Activated gamma-delta T cell treated with anti-CD3 and anti-CD28 coated beads, Interleukin-2, amount 50 U/mL, for 16 hours (primary cell): ENCODE data around the gene ECEL1.
"Not testable (repeated sequence)": the region's sequence is repeated elsewhere in the genome, so short reads cannot be mapped to it uniquely, and the experiment has no call there.

ENCODE experiments used
- DNase-seq: peaks from one replicate; pipeline ENCODE4 v3.0.0-alpha.2; 2020; ENCODE audit warnings: low read depth

ECEL1 gene

DNA sequence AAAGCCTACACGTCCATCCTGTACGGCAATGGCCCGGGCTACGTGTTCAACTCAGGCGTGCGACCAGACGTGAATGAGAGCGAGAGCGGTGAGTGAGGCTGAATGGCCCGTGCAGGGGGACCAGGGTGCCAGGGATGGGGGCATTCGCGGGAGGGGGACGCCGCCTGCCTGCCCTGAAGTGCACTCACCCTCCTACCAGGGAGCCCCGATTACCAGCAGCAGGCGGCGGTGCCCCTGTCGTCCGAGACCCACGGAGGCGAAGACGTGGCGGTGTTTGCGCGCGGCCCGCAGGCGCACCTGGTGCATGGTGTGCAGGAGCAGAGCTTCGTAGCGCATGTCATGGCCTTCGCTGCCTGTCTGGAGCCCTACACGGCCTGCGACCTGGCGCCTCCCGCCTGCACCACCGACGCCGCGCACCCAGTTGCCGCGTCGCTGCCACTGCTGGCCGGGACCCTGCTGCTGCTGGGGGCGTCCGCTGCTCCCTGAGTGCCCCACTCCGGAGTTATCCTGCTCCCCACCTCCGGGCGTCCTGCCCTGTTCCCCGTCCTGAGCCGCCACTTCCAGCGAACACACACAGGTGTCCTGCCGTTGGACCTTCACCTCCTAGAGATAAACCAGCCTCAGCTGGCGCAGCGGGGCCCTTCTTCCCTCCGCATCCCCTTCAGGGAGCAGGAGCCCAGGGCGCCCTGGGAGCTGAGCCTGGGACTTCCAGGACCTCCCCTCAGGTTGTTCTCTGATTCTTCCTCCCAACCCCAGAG, 28.8 kb downstream of the ECEL1 start:
- no peak for DNase-seq

DNA sequence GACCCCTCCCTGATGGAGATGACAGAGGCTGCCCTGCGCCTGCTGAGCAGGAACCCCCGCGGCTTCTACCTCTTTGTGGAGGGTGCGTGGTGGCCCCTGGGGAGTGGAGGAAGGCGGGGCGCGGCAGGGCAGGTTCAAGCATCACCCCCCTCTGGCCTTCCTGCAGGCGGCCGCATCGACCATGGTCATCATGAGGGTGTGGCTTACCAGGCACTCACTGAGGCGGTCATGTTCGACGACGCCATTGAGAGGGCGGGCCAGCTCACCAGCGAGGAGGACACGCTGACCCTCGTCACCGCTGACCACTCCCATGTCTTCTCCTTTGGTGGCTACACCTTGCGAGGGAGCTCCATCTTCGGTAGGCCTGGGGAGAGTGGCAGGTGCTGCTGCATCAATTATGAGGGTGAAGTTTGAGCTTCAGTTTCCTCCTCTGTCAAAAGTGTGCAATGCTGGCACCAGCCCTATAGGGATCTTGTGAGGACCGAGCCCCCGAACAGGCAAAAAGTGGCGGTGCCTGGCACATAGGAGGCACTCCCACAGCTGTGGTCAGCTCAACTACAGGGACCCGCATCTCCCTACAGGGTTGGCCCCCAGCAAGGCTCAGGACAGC, 29.5 kb downstream of the ECEL1 start:
- no peak for DNase-seq

DNA sequence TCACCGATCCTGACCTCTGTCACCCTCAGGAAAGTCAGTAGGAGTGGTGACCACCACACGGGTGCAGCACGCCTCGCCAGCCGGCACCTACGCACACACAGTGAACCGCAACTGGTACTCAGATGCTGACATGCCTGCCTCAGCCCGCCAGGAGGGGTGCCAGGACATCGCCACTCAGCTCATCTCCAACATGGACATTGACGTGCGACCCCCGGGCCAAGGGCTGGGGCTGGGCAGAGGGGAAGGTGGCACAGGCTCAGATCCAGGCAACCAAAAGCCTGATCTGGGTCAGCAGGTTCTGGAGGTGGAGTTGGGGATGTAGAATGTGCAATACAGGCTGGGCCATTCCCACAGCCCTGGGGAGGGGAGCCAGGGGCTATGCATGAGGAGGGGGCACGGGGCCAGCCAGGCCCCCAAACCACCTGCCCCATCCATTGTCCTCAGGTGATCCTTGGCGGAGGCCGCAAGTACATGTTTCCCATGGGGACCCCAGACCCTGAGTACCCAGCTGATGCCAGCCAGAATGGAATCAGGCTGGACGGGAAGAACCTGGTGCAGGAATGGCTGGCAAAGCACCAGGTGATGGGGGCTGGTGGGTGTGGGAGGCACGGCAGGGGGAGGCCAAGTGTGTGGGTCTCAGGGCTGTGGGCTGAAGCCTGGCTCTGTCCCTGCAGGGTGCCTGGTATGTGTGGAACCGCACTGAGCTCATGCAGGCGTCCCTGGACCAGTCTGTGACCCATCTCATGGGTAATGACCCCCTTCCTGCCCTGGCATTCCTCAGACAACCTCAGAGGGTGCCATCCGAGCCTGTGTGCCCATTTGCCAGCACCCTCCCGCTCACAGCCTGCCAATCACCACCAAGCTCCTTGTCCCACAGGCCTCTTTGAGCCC, 30.3 kb downstream of the ECEL1 start:
- no peak for DNase-seq

DNA sequence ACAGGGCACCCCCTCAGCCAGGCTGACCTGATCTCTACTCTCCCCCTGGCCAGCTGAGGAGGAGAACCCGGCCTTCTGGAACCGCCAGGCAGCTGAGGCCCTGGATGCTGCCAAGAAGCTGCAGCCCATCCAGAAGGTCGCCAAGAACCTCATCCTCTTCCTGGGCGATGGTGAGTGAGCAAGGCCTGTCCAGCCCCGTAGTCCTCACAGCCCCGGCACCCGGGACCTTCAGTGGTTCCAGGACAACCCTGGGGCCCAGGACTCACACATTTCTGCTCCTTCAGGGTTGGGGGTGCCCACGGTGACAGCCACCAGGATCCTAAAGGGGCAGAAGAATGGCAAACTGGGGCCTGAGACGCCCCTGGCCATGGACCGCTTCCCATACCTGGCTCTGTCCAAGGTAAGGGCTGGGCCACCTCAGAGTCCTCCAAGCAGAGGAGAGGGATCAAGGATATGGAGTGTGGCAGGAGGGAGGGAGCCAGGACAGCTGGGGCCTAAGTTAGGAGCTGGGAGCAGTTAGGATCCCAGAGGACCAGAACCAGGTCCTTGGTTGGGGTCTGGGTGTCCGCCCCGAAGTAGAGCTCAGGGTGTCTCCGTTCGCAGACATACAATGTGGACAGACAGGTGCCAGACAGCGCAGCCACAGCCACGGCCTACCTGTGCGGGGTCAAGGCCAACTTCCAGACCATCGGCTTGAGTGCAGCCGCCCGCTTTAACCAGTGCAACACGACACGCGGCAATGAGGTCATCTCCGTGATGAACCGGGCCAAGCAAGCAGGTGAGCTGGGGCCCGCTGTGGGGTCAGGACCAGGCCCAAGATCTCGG, 31.1 kb downstream of the ECEL1 start:
- no peak for DNase-seq

DNA sequence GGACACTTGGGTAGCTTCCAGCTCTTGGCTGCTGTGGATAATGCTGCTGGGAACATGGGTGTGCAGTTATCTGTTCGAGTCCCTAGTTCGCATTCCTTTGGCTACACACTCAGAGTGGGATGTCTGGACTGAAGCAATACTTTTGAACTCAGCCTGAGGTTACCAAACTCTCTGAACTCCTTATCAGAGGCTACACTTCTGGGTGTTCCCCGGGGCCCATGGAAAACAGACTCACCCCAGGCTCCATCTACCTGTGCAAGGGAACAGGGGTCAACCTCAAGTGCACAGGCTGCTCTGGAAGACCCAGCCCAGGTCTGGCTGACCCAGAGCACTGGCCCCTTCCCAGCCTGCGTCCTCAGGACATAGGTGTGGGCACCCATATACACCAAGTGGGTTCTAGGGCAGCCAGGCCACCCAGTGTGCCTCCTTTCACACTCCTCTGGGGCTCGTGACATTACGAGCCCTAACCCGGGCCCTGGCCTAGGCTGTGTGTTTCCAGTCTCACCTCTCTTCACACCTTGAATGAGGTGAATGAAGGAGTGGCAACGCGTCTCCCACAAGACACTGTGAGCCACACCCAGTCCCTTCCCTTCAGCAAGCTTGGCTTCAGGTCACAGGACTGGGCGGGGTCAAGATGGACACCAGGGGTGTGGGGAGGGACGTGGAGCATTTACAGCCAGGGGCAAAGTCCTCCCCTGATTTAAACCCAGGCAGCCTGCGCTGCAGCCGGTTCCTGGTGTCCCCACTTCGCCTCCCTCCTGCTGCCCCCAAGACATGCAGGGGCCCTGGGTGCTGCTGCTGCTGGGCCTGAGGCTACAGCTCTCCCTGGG, 32.0 kb downstream of the ECEL1 start, which contains the start of gene ALPI:
Gene ALPI, plus strand, starts transcription at position 728 of the 830 bp plus-strand sequence. Its CDS starts 47 bp downstream, at position 775.
- no peak for DNase-seq

DNA sequence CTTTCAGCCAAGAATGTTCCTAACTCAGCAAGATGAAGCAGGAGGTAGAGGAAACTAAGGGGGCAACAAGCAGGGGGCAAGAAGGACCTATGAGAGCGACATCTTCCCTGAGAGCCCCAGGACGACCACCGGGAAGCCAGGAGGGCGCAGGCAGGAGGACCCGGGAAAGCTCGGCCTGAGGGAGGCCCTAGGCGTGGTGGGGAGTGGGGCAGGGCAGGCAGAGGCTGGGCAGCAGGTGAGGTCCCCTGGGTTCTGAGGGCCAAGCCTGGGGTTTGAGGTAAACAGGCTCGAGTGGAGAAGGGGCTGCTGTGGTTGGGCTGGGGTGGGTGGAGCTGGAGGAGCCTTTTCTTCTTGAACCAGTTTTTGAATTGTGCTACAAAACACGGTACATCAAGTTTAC, 33.0 kb downstream of the ECEL1 start:
- no peak for DNase-seq

DNA sequence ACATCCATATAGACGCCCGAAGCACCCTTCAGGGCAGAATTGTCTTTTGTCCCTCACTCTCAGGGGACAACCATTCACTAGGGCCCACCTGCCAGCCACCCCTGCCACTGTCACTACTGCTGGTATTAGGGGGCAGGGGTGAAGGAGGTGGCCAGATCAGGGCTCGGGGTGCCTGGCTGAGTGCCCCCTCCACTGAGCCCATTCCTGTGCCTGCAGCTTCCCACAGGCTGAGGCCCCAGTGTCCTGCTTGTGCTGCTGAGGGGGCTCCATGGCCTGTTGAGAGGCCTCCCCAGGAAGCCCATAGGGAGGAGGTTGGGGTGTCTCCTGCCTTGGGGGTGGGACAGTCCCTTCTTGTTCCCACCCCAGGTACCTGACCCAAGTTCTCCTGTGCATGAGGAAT, 36.0 kb downstream of the ECEL1 start:
- not testable (repeated sequence) for DNase-seq

DNA sequence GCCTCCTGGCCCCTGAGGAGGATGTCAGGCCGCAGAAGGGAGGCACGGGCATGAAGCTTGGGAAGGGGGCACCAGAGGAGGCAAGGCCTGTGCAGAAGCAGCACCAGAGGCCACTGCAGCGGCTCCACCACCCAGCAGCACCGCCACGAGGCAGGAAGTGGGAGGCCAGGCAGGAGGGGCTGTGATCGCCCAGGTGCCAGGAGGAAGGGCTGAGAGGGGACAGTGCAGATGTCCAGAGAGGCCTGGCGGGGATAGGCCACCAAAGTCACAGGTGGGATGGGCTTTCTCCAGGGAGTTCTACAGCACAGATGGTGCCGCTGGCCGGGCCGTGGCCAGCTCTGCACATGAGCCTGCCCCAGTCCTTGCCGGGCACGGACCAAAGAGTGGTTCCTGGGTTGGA, 37.7 kb downstream of the ECEL1 start:
- DNase-seq, result no peak

DNA sequence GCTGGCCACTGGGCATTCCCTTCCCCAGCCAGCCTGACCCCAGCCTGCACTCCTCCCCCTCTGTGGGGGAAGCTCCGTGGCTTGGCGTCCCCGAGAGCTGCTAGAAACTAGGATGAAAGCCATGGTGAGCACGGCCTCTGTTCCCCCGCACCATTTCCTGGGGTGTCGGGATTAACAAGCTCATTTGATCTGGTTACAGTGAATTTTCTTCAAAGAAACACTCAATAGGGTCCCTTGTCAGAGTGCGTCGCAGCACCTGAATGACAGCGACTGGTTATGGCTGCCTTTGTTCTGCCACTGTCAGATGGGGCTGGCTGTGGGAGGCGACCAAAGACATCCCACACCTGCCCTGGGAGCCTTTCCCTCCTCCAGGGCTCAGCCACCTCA, 39.3 kb downstream of the ECEL1 start:
- no peak for DNase-seq

DNA sequence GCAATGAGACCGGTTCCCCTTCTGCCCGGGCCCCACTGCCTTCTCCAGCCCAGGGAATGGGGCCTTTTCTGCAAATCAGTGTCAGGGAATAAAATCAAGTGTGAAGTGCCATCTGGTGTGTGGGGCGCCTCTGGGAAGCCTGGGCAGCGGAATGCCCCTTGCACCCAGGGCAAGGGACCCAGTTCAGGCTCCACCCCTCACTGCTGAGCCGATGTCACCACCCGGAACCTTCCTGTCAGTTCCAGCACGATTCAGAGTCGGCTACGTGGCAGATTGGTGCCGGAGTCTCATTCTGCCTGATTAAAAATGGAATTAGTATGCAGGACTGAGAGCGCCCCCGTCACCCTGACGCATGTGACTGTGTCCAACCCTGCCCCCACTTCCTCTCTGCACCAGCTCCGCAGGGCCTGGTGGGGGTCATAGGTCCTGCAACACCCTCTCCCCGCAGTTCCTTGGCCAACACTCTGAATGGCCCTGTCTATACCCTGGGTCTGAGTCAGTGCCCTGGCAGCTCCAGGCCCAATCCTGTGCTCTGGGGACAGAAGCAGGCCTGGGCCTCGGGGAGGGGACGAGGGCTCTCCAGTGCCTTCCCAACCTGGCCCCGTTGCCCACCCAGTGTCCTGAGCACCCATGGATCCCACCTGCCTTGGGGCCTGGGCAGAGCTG, 39.9 kb downstream of the ECEL1 start:
- DNase-seq, result no peak

DNA sequence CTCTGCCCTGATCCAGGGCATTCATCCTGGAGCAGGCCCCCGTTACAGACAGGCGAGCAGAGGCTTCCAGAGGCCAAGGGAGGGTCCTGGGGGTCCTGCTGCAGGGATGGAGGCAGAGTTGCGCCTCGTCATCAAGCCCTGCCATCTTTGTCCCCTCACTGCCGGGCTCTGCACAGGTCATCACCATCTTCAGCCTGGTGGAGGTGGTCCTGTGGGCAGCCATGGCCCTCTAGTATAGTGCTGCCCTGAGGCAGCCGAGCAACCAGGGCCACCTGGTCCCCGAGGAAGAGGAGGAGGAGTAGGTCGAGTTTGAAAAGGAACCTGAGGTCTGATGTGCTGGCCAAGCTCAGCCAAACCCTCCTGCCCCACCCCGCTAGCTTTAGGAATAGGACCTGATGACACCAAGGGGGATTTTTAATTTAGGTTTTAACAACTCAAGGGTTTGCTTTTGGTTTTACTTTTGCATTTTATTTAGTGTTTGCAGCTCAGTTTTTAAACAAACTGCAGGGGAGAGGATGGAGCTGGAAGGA, 40.5 kb downstream of the ECEL1 start:
- DNase-seq, result no peak

DNA sequence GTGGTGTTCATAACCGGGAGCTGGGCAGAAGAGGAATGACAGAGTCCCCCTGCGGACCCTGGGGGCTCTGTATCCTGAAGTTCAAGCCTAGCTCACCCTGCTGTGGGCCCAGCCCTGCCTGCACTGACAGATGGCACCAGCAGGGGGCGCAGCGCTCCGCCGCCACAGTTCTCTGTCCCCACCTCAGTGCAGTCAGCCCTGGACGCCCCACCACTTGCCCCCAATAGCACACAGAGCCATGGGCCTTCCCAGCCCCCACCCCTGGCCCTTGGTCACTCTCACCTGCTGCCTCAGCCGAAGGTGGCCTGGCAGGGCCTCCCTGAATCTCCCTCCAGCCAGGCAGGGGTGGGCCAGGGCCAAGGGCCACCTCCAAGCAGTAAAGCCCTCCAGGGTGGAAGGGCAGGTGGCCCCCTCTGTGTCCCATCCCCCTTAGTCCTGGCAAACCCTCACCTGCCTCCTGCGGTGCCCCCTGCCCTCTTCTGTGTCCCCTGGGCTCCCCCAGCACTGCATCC, 41.3 kb downstream of the ECEL1 start:
- DNase-seq, result not testable (repeated sequence)

DNA sequence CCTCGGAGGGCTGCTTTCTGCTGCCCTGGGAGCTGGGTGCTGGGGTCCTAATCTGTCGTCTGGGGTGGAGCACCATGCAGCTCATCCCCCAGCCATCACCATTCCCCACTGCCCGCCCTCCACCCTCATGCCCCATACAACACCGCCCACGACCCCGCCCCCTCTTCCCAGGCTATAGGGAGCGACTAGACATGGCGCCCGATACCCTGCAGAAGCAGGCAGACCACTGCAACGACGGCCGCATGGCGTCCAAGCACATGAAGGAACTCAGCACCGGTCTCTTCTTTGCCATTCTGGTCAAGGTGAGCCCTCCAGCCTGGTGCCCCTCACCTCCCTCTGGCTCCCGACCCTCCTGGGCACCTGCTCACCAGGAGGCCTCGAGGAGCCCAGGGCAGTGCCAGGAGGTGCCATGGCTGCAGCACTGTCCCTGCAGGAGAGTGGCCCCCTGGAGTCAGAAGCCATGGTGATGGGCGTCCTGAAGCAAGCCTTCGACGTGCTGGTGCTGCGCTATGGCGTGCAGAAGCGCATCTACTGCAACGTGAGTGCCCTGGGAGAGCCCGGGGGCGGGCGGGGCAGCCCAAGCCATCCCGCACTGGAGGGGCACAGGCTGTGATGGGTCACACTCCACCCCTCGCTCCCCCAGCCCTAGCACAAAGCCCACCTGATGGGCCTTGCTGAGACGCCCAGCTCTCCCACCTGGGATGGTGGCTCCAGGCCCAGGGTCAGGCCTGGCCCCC, 42.3 kb downstream of the ECEL1 start:
- DNase-seq, result not testable (repeated sequence)

DNA sequence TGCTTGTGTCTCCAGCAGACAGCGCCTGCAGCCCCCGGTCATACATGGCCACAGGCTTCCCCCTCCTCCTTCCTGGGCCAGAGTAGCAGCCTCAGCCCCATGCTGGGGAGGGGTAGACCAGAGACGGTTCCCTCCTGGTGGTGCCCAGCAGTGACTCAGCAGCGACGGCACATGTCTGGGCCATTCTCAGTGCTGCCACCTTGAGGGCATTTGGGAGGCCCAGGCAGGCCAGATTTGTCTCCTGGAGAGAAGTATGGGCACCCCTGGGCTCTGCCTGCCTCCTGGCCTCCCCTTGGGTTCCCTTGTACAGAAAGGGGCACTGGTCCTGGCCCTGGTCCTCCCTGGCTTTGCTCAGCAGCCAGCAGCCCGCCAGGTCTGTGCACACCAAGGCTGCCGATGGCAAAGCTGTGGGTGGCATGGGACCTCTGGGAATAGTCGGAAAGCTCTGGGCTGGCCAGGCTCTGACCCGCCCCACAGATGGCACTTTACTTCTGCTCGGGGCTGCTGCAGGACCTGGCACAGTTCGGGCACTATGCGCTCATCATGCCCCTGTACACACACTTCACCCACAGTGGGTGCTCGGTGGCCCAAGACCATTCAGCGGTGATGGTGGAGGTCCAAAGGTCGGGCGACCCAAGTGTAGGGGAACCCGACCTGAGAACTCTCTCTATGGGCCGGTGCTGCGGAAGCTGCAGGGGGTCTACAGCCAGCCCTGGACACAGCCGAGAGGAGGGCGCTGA, 43.1 kb downstream of the ECEL1 start:
- DNase-seq, result peak; percentile 41

DNA sequence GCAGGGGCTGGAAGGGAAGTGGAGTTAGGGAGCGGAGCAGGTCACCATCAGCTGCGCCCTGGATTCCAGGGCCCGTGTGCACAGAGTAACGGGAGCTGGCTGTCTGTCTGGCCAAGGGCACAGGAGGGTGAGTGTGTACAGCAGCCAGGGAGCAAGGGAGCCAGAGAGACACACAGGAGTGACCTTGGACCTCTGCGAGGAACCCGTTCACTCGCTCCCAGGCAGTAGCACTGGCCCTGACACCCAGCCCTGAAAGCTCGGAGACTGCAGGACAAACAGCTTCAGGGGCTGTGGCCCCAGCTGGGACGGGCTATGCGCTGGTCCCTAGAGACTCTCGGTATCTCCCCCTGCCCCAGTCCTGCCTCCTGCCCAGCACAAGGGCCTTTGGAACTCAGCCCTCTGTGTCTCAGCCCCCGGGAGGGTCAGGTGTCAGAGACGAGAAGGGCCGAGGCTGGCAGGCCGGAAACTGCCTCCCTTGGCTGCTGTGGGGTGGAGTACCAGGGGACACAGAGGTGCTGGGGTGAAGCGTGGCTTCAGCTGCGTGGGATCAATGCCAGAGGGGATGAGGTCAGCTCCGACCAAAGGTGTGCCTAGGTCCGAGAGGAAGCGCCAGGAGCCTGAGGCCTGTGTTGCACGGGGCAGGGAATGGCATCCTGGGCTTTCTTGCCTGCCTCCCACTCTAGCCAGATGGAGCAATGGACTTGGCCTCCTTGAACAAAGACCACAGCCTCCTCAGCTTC, 43.8 kb downstream of the ECEL1 start:
- not testable (repeated sequence) for DNase-seq

DNA sequence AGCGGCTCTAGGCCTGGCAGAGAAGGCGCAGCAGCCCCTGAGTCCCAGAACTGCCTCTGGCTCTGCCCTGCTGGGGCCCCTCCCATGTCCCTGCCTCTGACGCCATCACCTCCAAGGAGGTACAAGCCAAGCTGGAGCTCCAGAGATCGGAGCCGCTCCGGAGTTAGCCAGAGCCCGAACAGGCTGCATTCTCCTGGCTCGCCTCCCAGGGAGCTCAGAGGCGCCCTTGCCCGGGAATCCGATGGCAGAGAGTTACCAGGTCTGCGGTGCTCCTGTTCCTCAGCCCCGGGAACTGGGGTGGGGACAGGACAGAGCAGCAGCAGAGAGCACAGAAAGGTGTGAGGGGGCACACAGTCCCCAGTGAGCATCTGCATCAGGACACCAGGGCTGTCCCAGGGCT, 44.6 kb downstream of the ECEL1 start:
- not testable (repeated sequence) for DNase-seq

DNA sequence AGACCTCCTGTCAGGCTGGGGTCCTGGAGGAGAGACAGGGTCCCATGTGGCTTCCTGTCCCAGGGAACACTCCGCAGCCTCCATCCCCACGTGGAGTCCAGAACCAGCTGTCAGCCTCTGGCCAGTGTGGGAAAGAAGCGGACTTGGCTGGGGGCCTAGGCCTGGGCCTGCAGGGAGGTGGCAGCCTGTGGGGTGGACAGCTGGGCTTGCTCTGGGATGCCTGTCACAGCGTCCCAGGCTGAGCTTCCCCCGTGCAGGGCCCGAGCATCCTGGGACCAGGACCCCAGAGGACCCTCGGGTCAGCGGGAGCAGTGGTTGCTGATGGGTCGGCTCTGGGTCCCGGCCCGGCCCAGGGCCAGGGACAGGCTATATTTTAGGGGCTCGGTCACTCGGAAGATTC, 45.2 kb downstream of the ECEL1 start:
- DNase-seq, result not testable (repeated sequence)

DNA sequence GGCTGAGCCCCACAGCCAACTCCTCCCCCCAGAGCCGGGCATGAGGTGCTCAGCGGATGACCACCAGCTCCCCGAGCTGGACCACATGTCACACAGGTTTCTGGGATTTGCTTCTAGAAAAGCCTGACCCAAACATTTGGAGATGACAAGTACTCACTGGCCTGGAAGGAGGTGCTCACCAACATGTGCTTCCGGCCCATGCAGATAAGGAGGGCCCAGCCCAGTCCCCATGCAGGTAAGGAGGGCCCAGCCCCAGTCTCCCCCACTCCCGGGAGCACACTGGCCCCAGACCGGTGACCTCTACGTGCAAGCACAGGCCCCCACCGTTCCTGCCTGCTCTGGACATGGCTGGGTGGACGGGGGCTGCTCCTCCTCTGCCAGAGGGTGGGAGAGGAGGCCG, 45.7 kb downstream of the ECEL1 start:
- DNase-seq, result not testable (repeated sequence)
